Activated CD8-positive, alpha-beta T cell treated with anti-CD3 and anti-CD28 coated beads, Interleukin-2, amount 10 ng/mL, durations not matched to agents 7 days and 5 days (primary cell): ENCODE results near the gene GORASP2. TPM values are rescaled to one million over a fixed set of nuclear protein-coding genes. Genes with fewer than 3 reads are reported as not detected.

Experiments used
- ATAC-seq: fragments of 150-1000 bp; cut with Tn5 transposase; one replicate; pipeline ENCODE4 v1.10.0; 2021; ENCODE audit warnings: moderate library complexity
- CTCF ChIA-PET: fragments of 350-600 bp; sonication (Branson Sonifier 250); formaldehyde crosslinking; loops from one replicate; lab custom pipeline; 2021; ENCODE audit warnings: antibody characterized with exemption; lab: Charles Lee
- POLR2A ChIA-PET: fragments of 350-600 bp; sonication (Branson Sonifier 250); formaldehyde crosslinking; loops from one replicate; lab custom pipeline; 2021; ENCODE audit warnings: antibody characterized with exemption; lab: Charles Lee
- DNase-seq: peaks from one replicate; pipeline ENCODE4 v3.0.0-alpha.2; 2020
- H3K27ac Mint-ChIP-seq: one replicate; pipeline ENCODE4 v1.8.0; 2021; ENCODE audit warnings: mild to moderate bottlenecking, mixed read lengths
- H3K27me3 Mint-ChIP-seq: one replicate; pipeline ENCODE4 v1.8.0; 2021; ENCODE audit warnings: low read depth, mixed read lengths
- H3K36me3 Mint-ChIP-seq: one replicate; pipeline ENCODE4 v1.8.0; 2021; ENCODE audit warnings: low read depth, mixed read lengths
- H3K4me1 Mint-ChIP-seq: one replicate; pipeline ENCODE4 v1.8.0; 2021; ENCODE audit warnings: low read depth, mixed read lengths
- H3K4me3 Mint-ChIP-seq: one replicate; pipeline ENCODE4 v1.8.0; 2021; ENCODE audit warnings: mild to moderate bottlenecking, mixed read lengths
- H3K9me3 Mint-ChIP-seq: one replicate; pipeline ENCODE4 v1.8.0; 2022; ENCODE audit warnings: mixed read lengths; ENCODE audit not compliant: insufficient read depth
- total RNA-seq, 2 experiments: library from RNA; stranded (reverse); gene quantifications; one replicate each; pipeline ENCODE4 v1.2.3, GENCODE V29; 2021

The GORASP2 gene
- total RNA-seq, 2 experiments from 2014 or later = 65.2 to 65.9 TPM

DNA sequence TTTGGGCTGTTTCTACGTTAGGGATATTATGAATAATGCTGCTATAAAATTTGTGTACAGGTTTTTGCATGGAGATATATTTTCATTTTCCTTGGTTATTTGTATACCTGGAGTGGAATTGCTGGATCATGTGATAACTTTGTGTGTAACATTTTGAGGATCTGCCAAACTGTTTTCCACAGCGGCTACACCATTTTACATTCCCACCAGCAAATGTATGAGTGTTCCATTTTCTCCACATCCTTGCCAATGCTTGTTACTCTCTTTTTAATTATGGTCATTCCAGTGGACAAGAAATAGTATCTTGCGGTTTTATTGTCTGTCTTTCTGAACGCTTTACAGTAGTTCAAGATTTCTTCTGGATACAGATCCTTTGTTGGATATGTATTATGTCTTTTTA is 13.6 kb downstream of the GORASP2 start:
- H3K4me3 Mint-ChIP-seq = no peak overlapping the region
- no peak overlapping the region for H3K27ac Mint-ChIP-seq
- CTCF ChIA-PET = interaction anchor here (1.0 kb wide), 1 partner anchor 12 kb away, joined by 3 read pairs; no protein-coding TSS in a partner anchor
- no peak for DNase-seq
- H3K9me3 Mint-ChIP-seq = no peaks in the 10 kb centered on the region
- H3K36me3 Mint-ChIP-seq = peaks cover 15% of the 10 kb centered on the region
- H3K27me3 Mint-ChIP-seq = no peaks in the 10 kb centered on the region
- POLR2A ChIA-PET = no interaction called here
- peaks cover 29% of the 10 kb centered on the region for H3K4me1 Mint-ChIP-seq
- no peak for ATAC-seq

DNA sequence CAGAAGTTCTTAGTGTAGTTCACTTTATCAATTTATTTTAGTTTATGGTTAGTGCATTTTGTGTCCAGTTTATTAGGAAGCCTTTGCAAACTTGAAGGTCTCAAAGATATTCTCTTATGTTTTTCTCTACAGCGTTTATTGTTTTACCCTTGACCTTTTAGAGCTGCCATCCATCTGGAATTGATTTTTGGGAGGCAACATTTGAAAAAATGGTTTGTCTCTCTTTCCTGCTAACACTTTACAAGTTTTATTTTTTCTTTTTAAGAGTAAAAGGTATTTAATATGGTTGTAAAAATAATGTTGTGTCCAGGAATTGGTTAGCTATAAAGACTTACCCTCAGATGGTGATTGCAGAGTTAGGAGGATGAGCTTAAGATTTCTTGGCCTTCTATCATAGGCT is 14.0 kb downstream of the GORASP2 start:
- ChIA-PET POLR2A (no interaction called here), CTCF (interaction anchor here (1.0 kb wide), 1 partner anchor 13 kb away, joined by 3 read pairs; no protein-coding TSS in a partner anchor)
- Mint-ChIP-seq H3K4me3 (no peak overlapping the region), H3K27ac (no peak overlapping the region), H3K4me1 (peaks cover 29% of the 10 kb centered on the region), H3K9me3 (no peaks in the 10 kb centered on the region), H3K36me3 (peaks cover 16% of the 10 kb centered on the region), H3K27me3 (no peaks in the 10 kb centered on the region)
- DNase-seq (no peak), ATAC-seq (no peak)

DNA sequence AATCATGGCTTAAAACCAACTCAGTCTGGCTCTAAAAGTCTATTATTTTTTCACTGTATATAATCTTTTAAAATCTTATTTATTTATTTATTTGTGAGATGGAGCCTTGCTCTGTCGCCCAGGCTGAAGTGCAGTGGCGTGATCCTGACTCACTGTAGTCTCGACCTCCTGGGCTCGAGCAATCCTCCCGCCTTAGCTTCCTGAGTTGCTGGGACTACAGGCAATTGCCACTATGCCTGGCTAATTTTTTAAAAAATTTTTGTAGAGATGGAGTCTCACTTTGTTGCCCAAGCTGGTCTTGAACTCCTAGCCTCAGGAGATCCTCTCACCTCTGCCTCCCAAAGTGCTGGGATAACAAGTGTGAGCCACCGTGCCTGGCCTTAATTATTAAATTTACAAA is 14.5 kb downstream of the GORASP2 start:
- no peak overlapping the region for H3K27ac Mint-ChIP-seq
- H3K9me3 Mint-ChIP-seq = no peaks in the 10 kb centered on the region
- DNase-seq (no peak), ATAC-seq (no peak)
- no peaks in the 10 kb centered on the region for H3K27me3 Mint-ChIP-seq
- peaks cover 25% of the 10 kb centered on the region for H3K4me1 Mint-ChIP-seq
- H3K4me3 Mint-ChIP-seq = no peak overlapping the region
- ChIA-PET POLR2A (no interaction called here), CTCF (interaction anchor here (1.0 kb wide), 1 partner anchor 13 kb away, joined by 3 read pairs; no protein-coding TSS in a partner anchor)
- peaks cover 16% of the 10 kb centered on the region for H3K36me3 Mint-ChIP-seq

DNA sequence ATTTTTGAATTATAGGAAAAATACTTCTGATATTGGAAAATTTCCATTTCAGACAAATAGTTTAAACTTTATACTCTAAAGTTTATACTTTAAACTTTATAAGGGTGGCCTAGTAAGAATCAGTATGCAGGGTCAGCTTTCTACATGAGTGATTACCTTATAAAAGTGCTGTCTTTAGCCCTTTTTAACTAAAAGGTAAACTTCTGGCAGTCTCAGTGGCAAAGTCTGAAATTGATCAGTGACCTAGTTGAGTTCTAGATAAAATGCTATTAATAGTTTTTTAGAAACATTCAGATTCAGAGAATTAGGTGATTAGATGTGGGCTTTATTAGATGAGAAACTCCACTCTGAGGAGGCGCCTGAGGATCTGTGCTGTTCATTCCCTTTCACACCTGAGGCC is 15.5 kb downstream of the GORASP2 start:
- no peak for DNase-seq
- Mint-ChIP-seq H3K9me3 (no peaks in the 10 kb centered on the region), H3K27ac (no peak overlapping the region), H3K27me3 (no peaks in the 10 kb centered on the region), H3K4me3 (no peak overlapping the region), H3K4me1 (peaks cover 18% of the 10 kb centered on the region), H3K36me3 (peaks cover 15% of the 10 kb centered on the region)
- CTCF ChIA-PET = interaction anchor here (1.0 to 1.2 kb wide), 2 partner anchors 11 to 15 kb away, joined by 5 read pairs; partner anchors contain the start of gene GORASP2
- ATAC-seq = no peak
- POLR2A ChIA-PET = interaction anchor here (0.7 kb wide), 1 partner anchor 28 kb away, joined by 3 read pairs; no protein-coding TSS in a partner anchor

DNA sequence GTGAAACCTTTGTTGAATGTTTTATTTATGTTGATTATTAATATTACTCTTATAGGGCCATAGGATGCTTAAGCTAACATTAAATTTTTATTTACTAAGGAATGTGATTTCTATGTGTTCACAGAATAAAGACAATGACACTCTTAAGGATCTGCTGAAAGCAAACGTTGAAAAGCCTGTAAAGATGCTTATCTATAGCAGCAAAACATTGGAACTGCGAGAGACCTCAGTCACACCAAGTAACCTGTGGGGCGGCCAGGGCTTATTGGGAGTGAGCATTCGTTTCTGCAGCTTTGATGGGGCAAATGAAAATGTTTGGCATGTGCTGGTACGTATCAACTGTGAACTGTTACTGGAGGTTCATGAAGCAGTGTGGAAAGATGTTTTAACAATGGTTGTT is 20.4 kb downstream of the GORASP2 start:
- ATAC-seq (no peak), DNase-seq (no peak)
- ChIA-PET POLR2A (no interaction called here), CTCF (interaction anchor here (0.8 kb wide), 1 partner anchor 20 kb away, joined by 4 read pairs; the partner anchor contains the start of gene GORASP2)
- Mint-ChIP-seq H3K27ac (no peak overlapping the region), H3K4me1 (peaks cover 3% of the 10 kb centered on the region), H3K36me3 (peaks cover 47% of the 10 kb centered on the region), H3K9me3 (no peaks in the 10 kb centered on the region), H3K27me3 (no peaks in the 10 kb centered on the region), H3K4me3 (no peak overlapping the region)

DNA sequence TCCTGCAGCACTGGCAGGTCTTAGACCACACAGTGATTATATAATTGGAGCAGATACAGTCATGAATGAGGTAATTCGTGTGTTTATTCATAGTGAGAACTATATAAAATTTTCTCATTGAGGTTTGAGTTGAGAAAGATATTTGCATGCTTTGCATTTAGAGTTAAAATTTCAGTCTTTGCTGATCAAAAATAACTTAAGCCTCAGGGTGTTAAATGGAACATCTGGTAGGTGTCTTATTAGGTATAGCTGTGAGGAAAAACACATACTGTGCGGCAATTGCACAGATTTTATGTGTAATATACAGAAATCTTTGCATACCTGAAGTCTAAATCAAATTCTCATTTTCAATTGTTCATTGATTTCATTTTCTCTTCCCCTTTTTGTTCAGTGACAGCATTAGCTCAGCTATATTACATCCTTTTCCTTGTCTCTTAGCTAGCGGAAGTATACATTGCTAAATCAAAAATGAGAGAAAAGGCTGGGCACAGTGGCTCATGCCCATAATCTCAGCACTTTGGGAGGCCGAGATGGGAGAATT is 21.2 kb downstream of the GORASP2 start:
- DNase-seq (no peak), ATAC-seq (no peak)
- Mint-ChIP-seq H3K27me3 (no peaks in the 10 kb centered on the region), H3K36me3 (peaks cover 53% of the 10 kb centered on the region), H3K27ac (no peak overlapping the region), H3K9me3 (no peaks in the 10 kb centered on the region), H3K4me3 (no peak overlapping the region), H3K4me1 (no peaks in the 10 kb centered on the region)
- ChIA-PET CTCF (interaction anchor here (0.6 to 1.7 kb wide), 3 partner anchors 12 to 21 kb away, joined by 3 read pairs; partner anchors contain the start of gene GORASP2), POLR2A (no interaction called here)

DNA sequence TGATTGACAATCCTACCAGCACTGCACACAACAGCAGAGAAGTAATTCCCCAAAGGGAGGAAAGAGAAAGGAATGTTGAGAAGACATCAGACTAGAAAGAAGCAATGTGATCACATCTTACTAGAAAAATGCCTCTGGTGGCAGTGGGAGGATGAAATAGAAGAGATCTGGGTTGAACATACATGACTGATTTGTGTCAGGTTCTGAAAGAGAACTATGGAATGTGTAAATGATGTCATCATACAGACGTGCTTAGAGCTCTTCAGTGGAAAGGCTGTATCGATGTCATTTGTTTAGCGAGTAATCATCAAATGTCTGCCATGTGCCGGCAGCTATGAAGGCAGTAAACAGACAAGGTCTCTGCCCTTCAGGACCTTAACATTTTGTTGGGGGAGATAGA is 24.9 kb downstream of the GORASP2 start:
- ATAC-seq = no peak

DNA sequence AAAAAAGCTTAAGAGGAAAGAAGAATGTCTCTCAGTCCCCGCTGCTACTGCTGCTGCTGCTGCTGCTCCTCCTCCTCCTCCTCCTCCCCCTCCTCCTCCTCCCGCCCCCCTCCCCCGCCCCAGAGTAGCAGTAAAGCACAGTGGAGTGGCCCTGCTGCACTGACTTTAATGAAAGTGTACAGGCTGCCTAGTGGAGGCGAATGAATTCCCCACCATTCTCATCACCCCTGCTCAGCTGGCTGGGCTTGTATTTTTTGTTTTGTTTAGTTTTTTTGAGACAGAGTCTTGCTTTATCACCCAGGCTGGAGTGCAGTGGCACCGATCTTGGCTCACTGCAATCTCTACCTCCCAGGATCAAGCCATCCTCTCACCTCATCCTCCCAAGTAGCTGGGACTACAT is 34.3 kb downstream of the GORASP2 start:
- ATAC-seq (no peak), DNase-seq (no peak)
- Mint-ChIP-seq H3K27me3 (no peaks in the 10 kb centered on the region), H3K36me3 (peaks cover 57% of the 10 kb centered on the region), H3K27ac (no peak overlapping the region), H3K9me3 (no peaks in the 10 kb centered on the region), H3K4me3 (no peak overlapping the region), H3K4me1 (no peaks in the 10 kb centered on the region)
- ChIA-PET POLR2A (no interaction called here), CTCF (interaction anchor here (1.2 to 1.5 kb wide), 2 partner anchors 10 to 35 kb away, joined by 3 to 5 read pairs; partner anchors contain the start of gene GORASP2)

More for the DNA sequence above, 24.9 kb downstream of the GORASP2 start:
- H3K27me3 Mint-ChIP-seq = no peaks in the 10 kb centered on the region
- peaks cover 66% of the 10 kb centered on the region for H3K36me3 Mint-ChIP-seq
- no peaks in the 10 kb centered on the region for H3K9me3 Mint-ChIP-seq
- CTCF ChIA-PET = interaction anchor here (2.8 to 3.0 kb wide), 2 partner anchors 19 to 25 kb away, joined by 10 read pairs; partner anchors contain the start of gene GORASP2
- POLR2A ChIA-PET = no interaction called here
- no peaks in the 10 kb centered on the region for H3K4me1 Mint-ChIP-seq
- DNase-seq = no peak
- no peak overlapping the region for H3K4me3 Mint-ChIP-seq
- H3K27ac Mint-ChIP-seq = no peak overlapping the region

DNA sequence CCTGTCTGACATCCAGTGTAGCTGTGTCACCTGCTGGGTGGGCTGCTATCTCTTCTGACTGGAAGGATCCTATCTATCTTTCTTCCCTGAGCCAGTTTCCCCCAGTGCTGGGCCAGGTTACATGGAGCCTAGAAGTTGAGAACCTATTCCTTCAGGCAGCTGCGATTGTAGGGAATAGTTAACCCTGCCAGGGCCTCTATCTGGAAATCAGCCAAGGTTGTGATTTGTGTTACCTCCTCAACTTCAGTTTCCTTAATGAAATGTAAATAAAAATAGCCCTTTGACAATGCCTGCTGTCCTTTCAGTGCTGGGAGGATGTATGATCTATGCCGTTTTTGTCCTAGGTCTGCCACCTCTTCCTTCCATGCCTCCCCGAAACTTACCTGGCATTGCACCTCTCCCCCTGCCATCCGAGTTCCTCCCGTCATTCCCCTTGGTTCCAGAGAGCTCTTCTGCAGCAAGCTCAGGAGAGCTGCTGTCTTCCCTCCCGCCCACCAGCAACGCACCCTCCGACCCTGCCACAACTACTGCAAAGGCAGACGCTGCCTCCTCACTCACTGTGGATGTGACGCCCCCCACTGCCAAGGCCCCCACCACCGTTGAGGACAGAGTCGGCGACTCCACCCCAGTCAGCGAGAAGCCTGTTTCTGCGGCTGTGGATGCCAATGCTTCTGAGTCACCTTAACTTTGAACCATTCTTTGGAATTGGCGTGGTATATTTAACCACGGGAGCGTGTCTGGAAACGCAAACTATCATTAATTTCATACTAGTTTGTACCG is 36.6 kb downstream of the GORASP2 start:
- no peaks in the 10 kb centered on the region for H3K4me1 Mint-ChIP-seq
- H3K27ac Mint-ChIP-seq = no peak overlapping the region
- CTCF ChIA-PET = interaction anchor here (1.4 kb wide), 1 partner anchor 15 kb away, joined by 3 read pairs; no protein-coding TSS in a partner anchor
- DNase-seq (no peak), ATAC-seq (no peak)
- H3K9me3 Mint-ChIP-seq = no peaks in the 10 kb centered on the region
- POLR2A ChIA-PET = interaction anchor here (0.6 kb wide), 1 partner anchor 562 kb away, joined by 3 read pairs; no protein-coding TSS in a partner anchor
- H3K36me3 Mint-ChIP-seq = peaks cover 54% of the 10 kb centered on the region
- H3K27me3 Mint-ChIP-seq = no peaks in the 10 kb centered on the region
- no peak overlapping the region for H3K4me3 Mint-ChIP-seq

DNA sequence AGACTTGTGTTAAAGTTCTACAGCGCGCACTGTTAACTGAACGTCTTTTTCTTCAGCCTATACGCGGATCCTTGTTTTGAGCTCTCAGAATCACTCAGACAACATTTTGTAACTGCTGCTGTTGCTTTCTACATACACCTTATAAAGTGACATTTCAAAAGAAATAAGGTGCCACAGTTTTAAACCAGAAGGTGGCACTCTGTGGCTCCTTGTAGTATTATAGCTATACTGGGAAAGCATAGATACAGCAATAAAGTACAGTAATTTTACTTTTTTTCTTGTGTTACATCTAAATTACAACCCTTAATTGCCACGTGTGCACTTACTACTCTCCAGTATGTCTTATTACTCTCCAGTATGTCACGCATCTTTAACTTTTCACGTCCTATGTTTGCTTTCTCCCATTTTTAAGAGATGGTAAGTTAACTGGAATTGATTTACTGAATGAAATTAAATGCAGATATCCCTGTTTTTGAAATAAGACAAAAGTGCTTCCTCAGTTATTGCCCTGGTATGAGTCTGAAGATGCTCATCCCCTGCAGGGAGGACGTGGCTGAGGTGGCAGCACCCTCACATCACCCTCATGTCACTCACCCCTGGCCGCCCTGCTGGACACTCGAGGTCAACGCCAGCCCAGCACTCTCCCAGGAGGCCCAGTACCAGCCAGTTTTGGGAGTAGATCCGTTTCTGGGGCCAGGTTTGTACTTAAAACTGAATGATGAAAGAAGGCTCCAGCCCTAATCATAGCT is 37.8 kb downstream of the GORASP2 start:
- Mint-ChIP-seq H3K9me3 (no peaks in the 10 kb centered on the region), H3K27ac (no peak overlapping the region), H3K4me1 (no peaks in the 10 kb centered on the region), H3K27me3 (no peaks in the 10 kb centered on the region), H3K4me3 (no peak overlapping the region), H3K36me3 (peaks cover 46% of the 10 kb centered on the region)
- CTCF ChIA-PET = interaction anchor here (0.7 to 1.0 kb wide), 2 partner anchors 121 to 281 kb away, joined by 3 read pairs; no protein-coding TSS in a partner anchor
- no peak for DNase-seq
- POLR2A ChIA-PET = interaction anchor here (0.6 kb wide), 1 partner anchor 8 kb away, joined by 3 read pairs; no protein-coding TSS in a partner anchor
- peak; percentile 50 for ATAC-seq

DNA sequence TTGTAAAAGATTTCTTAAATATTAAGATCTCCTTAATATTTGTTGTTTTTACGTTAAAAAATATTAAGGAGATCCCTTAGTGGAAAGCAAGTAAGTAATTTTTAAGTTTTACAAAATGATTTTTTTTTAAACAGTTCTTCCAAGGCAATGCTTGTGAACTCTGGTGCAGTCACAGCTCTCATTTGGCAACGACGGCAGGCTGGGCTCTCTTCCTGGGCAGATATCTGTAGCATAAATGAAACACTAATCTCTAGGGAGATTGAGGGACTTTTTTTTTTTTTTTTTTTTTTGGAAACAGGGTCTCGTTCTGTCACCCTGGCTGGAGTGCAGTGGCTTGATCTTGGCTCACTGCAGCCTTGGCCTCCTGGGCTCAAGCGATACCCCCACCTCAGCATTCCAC is 38.5 kb downstream of the GORASP2 start:
- POLR2A ChIA-PET = no interaction called here
- DNase-seq (no peak), ATAC-seq (no peak)
- H3K27ac Mint-ChIP-seq = no peak overlapping the region
- no peaks in the 10 kb centered on the region for H3K27me3 Mint-ChIP-seq
- CTCF ChIA-PET = interaction anchor here (0.7 to 1.0 kb wide), 2 partner anchors 120 to 280 kb away, joined by 3 read pairs; no protein-coding TSS in a partner anchor
- H3K36me3 Mint-ChIP-seq = peaks cover 44% of the 10 kb centered on the region
- peaks cover 3% of the 10 kb centered on the region for H3K4me1 Mint-ChIP-seq
- H3K4me3 Mint-ChIP-seq = no peak overlapping the region
- no peaks in the 10 kb centered on the region for H3K9me3 Mint-ChIP-seq
